HG03520 (cell line): Measurements from ENCODE around the gene STARD3NL.
"Not testable (repeated sequence)": the region's sequence is repeated elsewhere in the genome, so short reads cannot be mapped to it uniquely, and the experiment has no call there.

Source experiments
- ATAC-seq: cut with Tn5 transposase; IDR thresholded peaks from one replicate; pipeline ENCODE4 v1.9.1; 2021; ENCODE audit warnings: mild to moderate bottlenecking, moderate library complexity; ENCODE audit not compliant: unreplicated experiment

STARD3NL gene

GRCh38 chr7:38262545-38262944 is 84.5 kb downstream of the STARD3NL start:
- no peak for ATAC-seq

GRCh38 chr7:38263274-38263673 is 85.2 kb downstream of the STARD3NL start:
- not testable (repeated sequence) for ATAC-seq

- not testable (repeated sequence) for ATAC-seq
These were observed 86.6 kb downstream of the STARD3NL start for GRCh38 chr7:38264602-38265001.

GRCh38 chr7:38265958-38266357 is 87.9 kb downstream of the STARD3NL start:
- ATAC-seq: not testable (repeated sequence)

- ATAC-seq: not testable (repeated sequence)
These were observed 91.8 kb downstream of the STARD3NL start for GRCh38 chr7:38269704-38270346.

GRCh38 chr7:38270405-38270804 is 92.4 kb downstream of the STARD3NL start:
- not testable (repeated sequence) for ATAC-seq

- no peak for ATAC-seq
These were observed 95.4 kb downstream of the STARD3NL start, which contains the start of gene TARP for GRCh38 chr7:38273286-38273995. TARP (minus strand) TSS chr7:38273636.

GRCh38 chr7:38274486-38274885 is 96.4 kb downstream of the STARD3NL start:
- ATAC-seq: no peak

GRCh38 chr7:38274927-38275620 is 97.0 kb downstream of the STARD3NL start:
- ATAC-seq: no peak

GRCh38 chr7:38276096-38276877 is 98.2 kb downstream of the STARD3NL start:
- no peak for ATAC-seq

GRCh38 chr7:38280000-38280399 is 102.0 kb downstream of the STARD3NL start:
- no peak for ATAC-seq
